Measurements from ENCODE around the gene CCL20.

DNA sequence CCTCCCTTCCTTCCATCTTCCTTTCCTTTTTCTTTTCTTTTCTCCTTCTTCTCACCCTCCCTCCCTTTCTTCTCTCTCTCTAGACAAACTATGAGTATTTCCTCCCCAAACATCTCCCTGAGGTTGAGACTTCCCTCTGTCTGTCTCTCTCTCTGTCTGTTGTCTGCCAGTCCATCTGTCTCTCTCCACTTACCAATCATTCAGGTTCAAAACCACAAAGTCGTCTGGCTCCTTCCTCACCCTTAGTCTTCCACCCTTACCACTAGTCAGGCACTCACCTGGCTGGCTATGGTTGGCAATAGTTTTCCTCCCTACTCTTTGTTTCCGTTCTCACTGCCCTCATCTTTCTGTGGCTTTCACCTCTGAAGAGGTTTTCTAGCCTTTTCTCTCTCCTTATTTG is 12.9 kb downstream of the CCL20 start:
- TF ChIP-seq CTCF (IDR thresholded peaks at IDR 0.05; ENCODE audit: low read depth, low read length, poor library complexity, severe bottlenecking) (no peak), EZH2phosphoT487 (IDR thresholded peaks at IDR 0.05; ENCODE audit: borderline replicate concordance, low read length) (no peak)

Data from DOHH2 (cell line).